ENCODE data around the gene IMMP2L.
A peak's percentile ranks its signal among the peaks of the same experiment; 100 is the strongest.
"Not testable (repeated sequence)": the region's sequence is repeated elsewhere in the genome, so short reads cannot be mapped to it uniquely, and the experiment has no call there.

The IMMP2L gene

DNA sequence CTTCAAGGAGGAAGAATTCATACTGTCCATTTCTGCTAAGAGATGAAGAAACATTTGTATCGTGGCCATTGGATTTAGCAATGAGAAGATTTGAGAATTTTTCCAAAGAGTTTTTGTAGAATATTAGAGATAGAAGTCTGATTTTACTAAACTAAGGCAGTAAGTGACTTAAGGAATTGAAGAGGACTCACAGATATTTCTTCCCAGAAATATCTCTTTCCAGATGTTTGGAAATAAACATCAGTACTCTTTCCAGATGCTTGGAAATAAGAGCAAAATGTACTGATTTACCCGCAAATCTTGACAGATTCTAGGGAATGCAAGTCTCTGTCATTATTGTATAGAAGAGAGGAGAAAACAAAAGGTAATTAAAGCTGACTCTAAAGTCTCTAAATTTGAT lies 91.3 kb downstream of the IMMP2L start:
- TF ChIP-seq, protein P1, sequence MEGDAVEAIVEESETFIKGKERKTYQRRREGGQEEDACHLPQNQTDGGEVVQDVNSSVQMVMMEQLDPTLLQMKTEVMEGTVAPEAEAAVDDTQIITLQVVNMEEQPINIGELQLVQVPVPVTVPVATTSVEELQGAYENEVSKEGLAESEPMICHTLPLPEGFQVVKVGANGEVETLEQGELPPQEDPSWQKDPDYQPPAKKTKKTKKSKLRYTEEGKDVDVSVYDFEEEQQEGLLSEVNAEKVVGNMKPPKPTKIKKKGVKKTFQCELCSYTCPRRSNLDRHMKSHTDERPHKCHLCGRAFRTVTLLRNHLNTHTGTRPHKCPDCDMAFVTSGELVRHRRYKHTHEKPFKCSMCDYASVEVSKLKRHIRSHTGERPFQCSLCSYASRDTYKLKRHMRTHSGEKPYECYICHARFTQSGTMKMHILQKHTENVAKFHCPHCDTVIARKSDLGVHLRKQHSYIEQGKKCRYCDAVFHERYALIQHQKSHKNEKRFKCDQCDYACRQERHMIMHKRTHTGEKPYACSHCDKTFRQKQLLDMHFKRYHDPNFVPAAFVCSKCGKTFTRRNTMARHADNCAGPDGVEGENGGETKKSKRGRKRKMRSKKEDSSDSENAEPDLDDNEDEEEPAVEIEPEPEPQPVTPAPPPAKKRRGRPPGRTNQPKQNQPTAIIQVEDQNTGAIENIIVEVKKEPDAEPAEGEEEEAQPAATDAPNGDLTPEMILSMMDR (IDR thresholded peaks at IDR 0.05; ENCODE audit: low read length, missing control alignments), result no peak
- H3K4me3 ChIP-seq (replicated peaks; ENCODE audit: low read depth, low read length), result no peak overlapping the region
- DNase-seq (ENCODE audit: low read depth), result no peak

DNA sequence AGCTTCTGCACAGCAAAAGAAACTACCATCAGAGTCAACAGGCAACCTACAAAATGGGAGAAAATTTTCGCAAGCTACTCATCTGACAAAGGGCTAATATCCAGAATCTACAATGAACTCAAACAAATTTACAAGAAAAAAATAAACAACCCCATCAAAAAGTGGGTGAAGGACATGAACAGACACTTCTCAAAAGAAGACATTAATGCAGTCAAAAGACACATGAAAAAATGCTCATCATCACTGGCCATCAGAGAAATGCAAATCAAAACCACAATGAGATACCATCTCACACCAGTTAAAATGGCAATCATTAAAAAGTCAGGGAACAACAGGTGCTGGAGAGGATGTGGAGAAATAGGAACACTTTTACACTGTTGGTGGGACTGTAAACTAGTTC lies 92.4 kb downstream of the IMMP2L start:
- H3K4me3 ChIP-seq (replicated peaks; ENCODE audit: low read depth, low read length); DNase-seq (ENCODE audit: low read depth): not testable (repeated sequence)

DNA sequence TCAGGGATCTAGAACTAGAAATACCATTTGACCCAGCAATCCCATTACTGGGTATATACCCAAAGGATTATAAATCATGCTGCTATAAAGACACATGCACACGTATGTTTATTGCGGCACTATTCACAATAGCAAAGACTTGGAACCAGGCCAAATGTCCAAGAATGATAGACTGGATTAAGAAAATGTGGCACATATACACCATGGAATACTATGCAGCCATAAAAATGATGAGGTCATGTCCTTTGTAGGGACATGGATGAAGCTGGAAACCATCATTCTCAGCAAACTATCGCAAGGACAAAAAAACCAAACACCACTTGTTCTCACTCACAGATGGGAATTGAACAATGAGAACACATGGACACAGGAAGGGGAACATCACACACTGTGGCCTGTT lies 96.5 kb downstream of the IMMP2L start:
- H3K4me3 ChIP-seq (replicated peaks; ENCODE audit: low read depth, low read length); DNase-seq (ENCODE audit: low read depth): not testable (repeated sequence)

DNA sequence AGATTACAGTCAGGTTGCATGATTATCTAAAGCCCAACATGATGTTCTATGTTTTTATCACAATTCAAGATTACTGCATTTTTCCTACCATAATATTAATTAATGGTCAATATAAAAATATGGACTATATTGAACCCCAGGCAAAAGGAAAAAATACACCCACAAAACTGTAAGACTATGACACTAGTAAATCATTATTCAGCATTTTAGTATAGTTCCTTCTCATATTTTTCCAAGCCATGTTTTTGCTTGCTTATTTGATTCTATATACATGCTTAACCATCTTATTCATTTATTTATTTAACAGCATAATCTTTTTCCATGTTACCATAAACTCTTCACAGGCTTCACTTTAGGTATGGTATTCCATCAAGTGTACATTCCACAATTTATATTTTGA lies 101.6 kb downstream of the IMMP2L start:
- TF ChIP-seq, protein P1 (IDR thresholded peaks at IDR 0.05; ENCODE audit: low read length, missing control alignments), result no peak
- DNase-seq (ENCODE audit: low read depth), result no peak
- H3K4me3 ChIP-seq (replicated peaks; ENCODE audit: low read depth, low read length), result no peak overlapping the region

DNA sequence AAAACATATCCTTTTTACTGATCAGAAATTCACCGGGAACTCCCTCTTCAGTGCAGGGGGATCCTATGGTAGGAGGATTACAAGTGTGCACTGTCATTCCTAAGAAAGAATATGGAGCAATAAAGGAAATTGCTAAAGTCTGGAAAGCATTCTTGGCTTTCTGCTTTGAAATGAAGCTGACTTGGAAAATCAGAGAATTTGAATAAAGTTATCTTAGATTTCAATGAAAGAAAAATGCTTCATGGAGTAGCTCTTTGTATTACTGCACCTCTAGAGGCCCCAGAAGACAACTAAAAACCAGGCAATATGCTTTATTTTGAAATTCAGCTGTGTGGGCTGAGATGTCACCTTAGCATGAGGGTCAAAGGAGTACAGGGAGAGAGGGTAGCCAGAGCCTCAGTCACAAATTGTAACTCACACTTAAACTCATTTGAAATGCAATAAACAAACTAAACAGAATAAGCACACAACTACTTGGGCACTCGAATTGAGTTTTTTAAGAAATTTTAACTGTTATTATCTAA lies 102.5 kb downstream of the IMMP2L start:
- no peak overlapping the region for H3K4me3 ChIP-seq (replicated peaks; ENCODE audit: low read depth, low read length)
- peak; percentile 83 for DNase-seq (ENCODE audit: low read depth)
- TF ChIP-seq, protein P1 (IDR thresholded peaks at IDR 0.05; ENCODE audit: low read length, missing control alignments), result no peak

DNA sequence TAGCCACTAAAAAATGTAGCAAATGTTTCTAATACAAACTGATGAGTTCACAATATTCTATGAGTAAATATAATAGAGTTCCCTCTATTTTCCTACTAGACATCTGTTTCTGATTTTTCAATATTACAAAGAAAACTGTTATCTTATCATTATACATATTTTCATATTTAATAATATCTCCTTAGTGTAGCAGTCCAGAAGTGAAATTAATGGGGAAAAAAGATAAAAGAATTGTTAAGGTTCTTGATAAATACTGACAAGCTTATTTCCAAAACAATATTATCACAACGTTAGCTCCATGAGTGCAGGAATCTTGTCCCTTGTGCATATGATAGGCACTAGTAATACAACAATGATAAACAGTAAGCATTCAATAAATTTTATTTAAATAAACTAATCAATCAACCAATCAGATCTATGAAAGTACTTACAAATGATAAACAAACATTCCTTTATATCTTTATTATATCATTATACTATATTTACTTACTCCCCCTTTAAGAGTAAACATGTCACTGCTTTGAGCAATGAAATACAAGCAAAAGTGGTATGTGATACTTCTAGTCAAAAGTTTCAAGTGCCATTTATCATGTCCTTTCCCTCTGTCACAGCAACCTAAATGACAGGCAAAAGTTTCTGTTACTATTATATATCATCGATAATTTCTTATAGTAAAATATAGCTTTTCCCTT lies 103.1 kb downstream of the IMMP2L start:
- TF ChIP-seq, protein P1 (IDR thresholded peaks at IDR 0.05; ENCODE audit: low read length, missing control alignments), result no peak
- no peak overlapping the region for H3K4me3 ChIP-seq (replicated peaks; ENCODE audit: low read depth, low read length)

DNA sequence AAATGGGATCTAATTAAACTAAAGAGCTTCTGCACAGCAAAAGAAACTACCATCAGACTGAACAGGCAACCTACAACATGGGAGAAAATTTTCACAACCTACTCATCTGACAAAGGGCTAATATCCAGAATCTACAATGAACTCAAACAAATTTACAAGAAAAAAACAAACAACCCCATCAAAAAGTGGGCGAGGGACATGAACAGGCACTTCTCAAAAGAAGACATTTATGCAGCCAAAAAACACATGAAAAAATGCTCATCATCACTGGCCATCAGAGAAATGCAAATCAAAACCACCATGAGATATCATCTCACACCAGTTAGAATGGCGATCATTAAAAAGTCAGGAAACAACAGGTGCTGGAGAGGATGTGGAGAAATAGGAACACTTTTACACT lies 111.6 kb downstream of the IMMP2L start:
- not testable (repeated sequence) for DNase-seq (ENCODE audit: low read depth); H3K4me3 ChIP-seq (replicated peaks; ENCODE audit: low read depth, low read length)

More for the DNA sequence above, 103.1 kb downstream of the IMMP2L start:
- no peak for DNase-seq (ENCODE audit: low read depth)

DNA sequence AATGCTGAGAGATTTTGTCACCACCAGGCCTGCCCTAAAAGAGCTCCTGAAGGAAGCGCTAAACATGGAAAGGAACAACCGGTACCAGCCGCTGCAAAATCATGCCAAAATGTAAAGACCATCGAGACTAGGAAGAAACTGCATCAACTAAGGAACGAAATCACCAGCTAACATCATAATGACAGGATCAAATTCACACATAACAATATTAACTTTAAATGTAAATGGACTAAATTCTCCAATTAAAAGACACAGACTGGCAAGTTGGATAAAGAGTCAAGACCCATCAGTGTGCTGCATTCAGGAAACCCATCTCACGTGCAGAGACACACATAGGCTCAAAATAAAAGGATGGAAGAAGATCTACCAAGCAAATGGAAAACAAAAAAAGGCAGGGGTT lies 114.8 kb downstream of the IMMP2L start:
- DNase-seq (ENCODE audit: low read depth); H3K4me3 ChIP-seq (replicated peaks; ENCODE audit: low read depth, low read length): not testable (repeated sequence)

DNA sequence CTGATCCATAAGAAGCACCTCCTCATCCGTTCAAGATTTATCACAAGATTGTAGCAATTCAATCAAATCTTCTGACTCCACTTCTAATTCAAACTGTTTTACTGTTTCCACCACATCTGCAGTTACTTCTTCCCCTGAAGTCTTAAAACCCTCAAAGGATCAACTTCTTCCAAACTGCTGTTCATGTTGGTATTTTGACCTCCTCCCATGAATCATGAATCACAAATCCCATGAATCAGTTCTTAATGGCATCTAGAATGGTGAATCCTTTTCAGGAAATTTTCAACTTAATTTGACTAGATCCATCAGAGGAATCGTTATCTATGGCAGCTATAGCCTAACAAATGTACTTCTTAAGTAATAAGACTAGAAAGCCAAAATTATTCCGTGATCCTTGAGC lies 122.3 kb downstream of the IMMP2L start:
- no peak for DNase-seq (ENCODE audit: low read depth)
- TF ChIP-seq, protein P1 (IDR thresholded peaks at IDR 0.05; ENCODE audit: low read length, missing control alignments), result no peak

More for the DNA sequence above, 122.3 kb downstream of the IMMP2L start:
- H3K4me3 ChIP-seq (replicated peaks; ENCODE audit: low read depth, low read length), result no peak overlapping the region

Measured in fibroblast of pulmonary artery (primary cell).